Activated CD4-positive, alpha-beta T cell treated with anti-CD3 and anti-CD28 coated beads for 1 hour (primary cell): Measurements from ENCODE around the gene C14orf39.

ENCODE experiments used
- DNase-seq: peaks from one replicate; pipeline ENCODE4 v3.0.0-alpha.2; 2020

C14orf39 gene, protein sequence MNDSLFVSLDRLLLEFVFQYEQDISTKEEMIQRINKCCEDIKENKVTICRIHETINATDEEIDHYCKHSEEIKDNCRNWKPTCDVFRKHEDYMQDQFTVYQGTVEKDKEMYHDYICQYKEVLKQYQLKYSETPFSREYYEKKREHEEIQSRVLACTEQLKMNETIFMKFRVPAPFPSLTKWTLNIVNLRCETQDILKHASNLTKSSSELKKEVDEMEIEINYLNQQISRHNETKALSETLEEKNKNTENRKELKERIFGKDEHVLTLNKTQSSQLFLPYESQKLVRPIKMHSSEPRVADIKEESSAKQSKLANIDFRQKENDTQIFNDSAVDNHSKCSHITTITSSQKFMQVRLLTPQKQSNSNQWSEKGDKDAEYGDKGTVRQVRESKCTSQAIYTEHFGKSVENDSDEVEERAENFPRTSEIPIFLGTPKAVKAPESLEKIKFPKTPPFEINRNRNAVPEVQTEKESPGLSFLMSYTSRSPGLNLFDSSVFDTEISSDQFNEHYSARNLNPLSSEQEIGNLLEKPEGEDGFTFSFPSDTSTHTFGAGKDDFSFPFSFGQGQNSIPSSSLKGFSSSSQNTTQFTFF

DNA sequence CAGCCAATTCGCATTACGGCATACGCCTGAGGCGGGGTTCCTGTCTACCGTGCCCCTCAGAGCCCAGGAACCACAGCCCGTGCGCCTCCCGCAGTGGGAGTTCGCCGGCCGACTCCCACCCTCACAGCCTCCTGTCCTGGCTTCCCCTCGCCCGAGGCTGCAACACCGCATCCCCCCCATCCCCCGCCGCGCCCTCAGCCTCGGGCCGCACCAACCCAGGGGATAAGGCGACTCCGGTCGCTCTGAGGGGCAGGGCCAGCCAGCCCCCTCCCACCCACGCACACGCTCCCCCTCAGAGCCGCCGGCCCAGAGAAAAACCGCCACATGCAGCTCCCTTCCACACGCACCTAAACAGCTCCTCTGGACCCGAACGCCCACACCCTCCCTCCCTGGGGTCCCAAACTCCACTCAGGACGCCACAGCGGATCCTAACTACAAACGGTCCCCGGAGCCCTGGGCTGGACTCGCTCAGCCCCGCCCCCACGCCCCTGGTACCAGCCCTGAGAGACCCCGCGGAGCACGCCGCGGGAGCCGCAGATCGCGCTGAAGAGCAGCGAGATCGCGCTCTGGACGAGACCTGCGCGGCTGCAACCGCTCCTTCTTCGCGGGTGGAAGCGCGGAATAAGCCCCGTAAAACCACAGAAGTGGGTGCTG, at the start of gene C14orf39:
C14orf39 (minus strand) TSS at position 466 of the 654 bp plus-strand sequence. CDS start 985 bp downstream, outside the sequence.
- DNase-seq, result no peak

- no peak for DNase-seq
These were observed 46.6 kb upstream of the C14orf39 start for GRCh38 chr14:60532442-60532841.

- no peak for DNase-seq
These were observed 29.8 kb upstream of the C14orf39 start for GRCh38 chr14:60515511-60516289.

DNA sequence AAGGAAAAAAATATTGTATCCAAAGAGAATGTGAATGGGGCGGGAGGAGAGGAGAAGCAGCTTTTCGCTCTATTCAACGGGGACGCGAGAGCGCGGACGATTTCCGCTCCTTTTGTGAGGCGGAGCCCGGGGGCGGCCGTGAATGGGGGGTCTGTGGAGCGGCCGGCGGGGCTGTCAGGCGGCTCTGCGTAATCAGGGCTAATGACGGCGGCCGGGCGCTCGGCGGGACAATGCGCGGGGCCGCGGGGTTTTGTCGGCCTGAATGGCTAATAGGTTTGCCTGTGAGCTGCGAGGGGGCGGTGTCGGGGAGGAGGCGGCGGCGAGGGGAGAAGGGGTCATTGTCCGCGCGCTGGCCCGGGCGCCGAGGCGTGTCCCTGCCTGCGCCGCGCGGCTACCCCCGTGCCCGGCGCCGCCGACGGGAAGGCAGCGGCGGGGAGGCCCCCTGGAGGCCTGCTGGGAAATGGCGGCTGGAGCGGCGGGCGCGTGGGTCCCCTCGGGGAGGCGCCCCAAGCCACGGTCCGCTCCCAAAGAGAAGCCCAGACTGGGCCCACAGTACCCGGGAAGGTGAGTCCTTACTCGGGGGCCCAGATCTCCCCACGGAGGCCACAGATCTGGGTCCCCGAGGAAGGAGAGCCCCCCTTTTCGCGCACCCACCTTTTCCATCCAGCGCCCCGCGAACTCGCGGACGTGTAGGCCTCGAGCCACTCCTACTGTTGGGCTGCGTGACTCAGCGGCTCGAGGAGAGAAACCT, 29.1 kb upstream of the C14orf39 start:
- DNase-seq, result no peak

DNA sequence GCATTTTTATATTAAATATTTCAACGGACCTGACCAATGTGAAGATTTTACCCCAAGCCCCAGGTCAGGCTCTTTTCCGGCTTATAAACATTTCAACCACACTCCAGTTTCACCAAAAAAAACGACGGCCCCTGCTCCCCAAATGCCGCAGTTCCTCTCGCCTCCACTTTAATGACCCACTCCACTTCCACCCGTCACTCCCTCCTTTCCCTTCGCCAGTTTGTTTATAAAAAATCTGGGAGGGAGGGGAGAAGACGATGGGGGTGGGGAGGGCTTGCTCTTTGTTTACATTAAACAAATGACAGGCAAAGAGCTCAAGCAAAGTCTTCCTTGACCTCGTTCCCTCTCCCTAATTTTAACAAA, 28.5 kb upstream of the C14orf39 start:
- no peak for DNase-seq

GRCh38 chr14:60512973-60513571, 27.2 kb upstream of the C14orf39 start:
- no peak for DNase-seq

DNA sequence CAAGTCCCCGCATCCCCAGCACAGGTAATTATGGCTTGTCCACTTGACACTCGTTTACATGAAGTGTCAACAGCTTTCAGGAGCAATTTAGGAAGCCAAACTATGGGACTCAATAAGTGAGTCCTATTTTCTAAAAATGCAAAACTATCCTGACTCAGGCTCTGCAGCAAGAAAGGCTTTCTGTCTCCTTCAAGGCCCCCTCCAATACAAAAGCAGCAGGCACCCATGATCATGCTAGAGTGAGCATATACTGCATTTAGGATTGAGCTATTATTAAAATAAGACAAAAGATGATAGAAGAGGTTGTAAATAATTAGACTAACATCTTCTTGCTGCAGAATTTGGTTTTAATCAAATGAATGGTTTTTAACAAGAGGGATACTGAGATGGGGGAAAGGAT, 26.3 kb upstream of the C14orf39 start:
- no peak for DNase-seq

DNA sequence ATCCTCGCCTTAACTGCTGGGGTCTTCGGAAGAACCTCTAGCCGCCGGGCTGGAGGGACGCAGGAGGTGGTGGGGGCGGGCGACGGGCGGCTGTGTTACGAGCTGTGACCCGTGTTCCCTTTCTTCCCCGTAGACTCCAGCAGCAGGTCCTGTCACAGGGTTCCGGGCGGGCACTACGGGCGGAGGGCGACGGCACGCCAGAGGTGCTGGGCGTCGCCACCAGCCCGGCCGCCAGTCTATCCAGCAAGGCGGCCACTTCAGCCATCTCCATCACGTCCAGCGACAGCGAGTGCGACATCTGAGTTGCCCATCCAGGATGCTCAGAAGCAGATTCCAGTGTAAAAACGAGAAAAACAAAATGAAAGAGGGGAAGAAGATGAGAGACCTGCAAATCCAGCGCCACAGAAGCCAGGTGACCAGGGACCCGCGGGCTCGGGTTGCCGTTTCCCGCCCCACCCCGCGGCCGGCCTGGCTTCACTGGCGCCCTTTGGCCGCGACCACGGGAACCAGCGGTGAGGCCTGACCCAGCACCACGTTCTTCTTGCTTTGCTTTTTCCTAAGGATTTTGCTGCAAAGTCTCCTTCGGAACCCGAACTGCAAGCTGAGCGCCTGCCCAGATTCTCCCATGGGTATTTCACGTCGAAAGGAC, 25.2 kb upstream of the C14orf39 start:
- DNase-seq, result no peak

DNA sequence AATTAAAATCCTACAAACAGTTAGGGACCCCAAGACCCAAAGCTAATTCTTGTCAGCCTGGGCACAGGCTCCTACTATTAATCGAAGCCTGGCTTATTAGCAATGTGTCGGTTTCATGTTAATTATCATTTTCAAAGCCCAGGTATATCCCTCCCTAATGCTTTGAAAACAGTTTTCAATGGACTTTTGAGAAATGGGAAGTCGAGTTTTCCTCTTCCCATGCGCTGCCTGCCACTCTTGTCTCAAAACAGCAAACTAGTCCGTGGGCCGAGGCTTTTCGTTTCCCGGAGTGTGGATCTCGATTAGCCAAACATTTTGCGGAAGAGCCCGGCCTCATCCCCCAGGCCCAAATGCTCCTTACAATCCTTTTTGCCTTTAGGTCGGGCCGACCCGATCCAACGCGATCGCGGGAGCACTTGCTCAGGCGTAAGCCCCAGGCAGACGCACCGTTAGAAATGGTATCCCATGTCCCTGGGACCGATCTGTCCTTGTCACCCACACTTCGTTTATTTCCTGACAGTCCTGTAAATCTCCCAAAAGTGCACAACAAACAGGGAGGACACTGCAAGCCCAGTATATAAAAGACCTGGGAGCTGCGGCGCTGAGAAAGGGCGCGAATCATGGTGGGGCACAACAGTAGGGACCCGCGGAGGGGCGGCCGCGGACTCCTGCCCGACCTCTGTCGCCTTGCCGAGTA, 24.5 kb upstream of the C14orf39 start:
- DNase-seq, result no peak

GRCh38 chr14:60509438-60510253, 23.8 kb upstream of the C14orf39 start:
- no peak for DNase-seq

GRCh38 chr14:60508707-60509437, 23.0 kb upstream of the C14orf39 start, which contains the start of gene SIX6:
Gene SIX6 (plus strand): TSS chr14:60509146. CDS start chr14:60509399, 253 bp downstream.
- no peak for DNase-seq

GRCh38 chr14:60508363-60508706, 22.5 kb upstream of the C14orf39 start:
- no peak for DNase-seq

- DNase-seq, result no peak
These were observed 21.3 kb upstream of the C14orf39 start for GRCh38 chr14:60506985-60507829.

- no peak for DNase-seq
These were observed 20.7 kb upstream of the C14orf39 start for GRCh38 chr14:60506462-60506984.

GRCh38 chr14:60506010-60506409, 20.1 kb upstream of the C14orf39 start:
- DNase-seq, result no peak

- no peak for DNase-seq
These were observed 19.6 kb upstream of the C14orf39 start for GRCh38 chr14:60505448-60505847.

DNA sequence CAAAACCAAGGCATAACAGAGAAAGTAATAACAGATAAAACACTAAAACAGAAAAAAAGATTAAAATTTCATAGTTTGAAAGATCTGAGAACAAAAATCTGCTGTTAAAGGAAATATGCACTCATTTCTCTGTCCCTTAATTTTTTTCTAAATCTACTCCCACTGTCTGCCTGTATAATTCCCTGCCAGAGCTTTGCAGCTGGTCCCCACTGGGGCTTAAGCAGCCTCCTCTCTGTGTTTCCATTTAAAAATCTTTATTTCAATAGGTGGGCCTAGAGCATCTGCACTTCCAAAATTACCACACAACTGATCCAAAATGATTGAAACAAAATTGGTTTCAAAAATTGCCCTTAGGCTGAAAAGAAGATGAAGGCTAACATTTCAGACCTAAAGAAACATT, 16.7 kb upstream of the C14orf39 start:
- DNase-seq, result no peak

GRCh38 chr14:60495946-60496345, 10.1 kb upstream of the C14orf39 start:
- DNase-seq, result no peak
